Stomach (tissue), 9 donors: ENCODE results near the gene LAIR1. TPM values are rescaled to one million over a fixed set of nuclear protein-coding genes. Genes with fewer than 3 reads are reported as not detected.

ENCODE experiments used
- DNase-seq, 2 donors: peaks; one replicate each; pipeline versions ENCODE4 v3.0.0 to v3.0.0-alpha.2; 2013 to 2019
- H3K27ac ChIP-seq, 5 donors: fragments of 200-600 bp in 4 of 5; sonication (generic) in 4 of 5; one replicate each; pipeline ENCODE4 v1.5.1; 2013 to 2019; ENCODE audit warnings: mild to moderate bottlenecking in 1 of 5, moderate library complexity in 1 of 5
- H3K27me3 ChIP-seq, 3 donors: fragments of 200-600 bp; sonication (generic); one replicate each; pipeline ENCODE4 v1.5.1; 2017 to 2019; ENCODE audit warnings: mixed run types in 1 of 3
- H3K36me3 ChIP-seq, 4 donors: fragments of 200-600 bp; sonication (generic); 1 replicate in 3 of 4; 2 replicates in 1 of 4; pipeline ENCODE4 v1.5.1; 2016 to 2019
- H3K4me1 ChIP-seq, 4 donors: fragments of 200-600 bp; sonication (generic); one replicate each; pipeline ENCODE4 v1.5.1; 2016 to 2019
- H3K4me3 ChIP-seq, 4 donors: fragments of 200-600 bp; sonication (generic) in 3 of 4; one replicate each; pipeline ENCODE4 v1.5.1; 2016 to 2019; ENCODE audit warnings: mild to moderate bottlenecking in 1 of 4
- H3K9me3 ChIP-seq, 4 donors: fragments of 200-600 bp; sonication (generic); one replicate each; pipeline ENCODE4 v1.5.1; 2016 to 2019
- CTCF ChIP-seq, 7 experiments: fragments of 450-650 bp in 4 of 7; fragments of 200-600 bp in 3 of 7; sonication (generic) in 3 of 7; IDR thresholded peaks; one replicate each; pipeline ENCODE4 v1.5.1; 2016 to 2019; ENCODE audit warnings: antibody characterized with exemption in 7 of 7, control low read depth in 2 of 7, mild to moderate bottlenecking in 1 of 7
- EP300 ChIP-seq: sonication (generic); formaldehyde crosslinking; IDR thresholded peaks from one replicate; pipeline ENCODE4 v1.6.1; 2017; ENCODE audit warnings: antibody characterized with exemption
- POLR2A ChIP-seq, 4 donors: fragments of 450-650 bp; IDR thresholded peaks; one replicate each; pipeline ENCODE4 v1.6.1; 2016; ENCODE audit warnings: antibody characterized with exemption in 4 of 4, control low read depth in 2 of 4, mild to moderate bottlenecking in 1 of 4, moderate library complexity in 1 of 4
- POLR2AphosphoS5 ChIP-seq, 3 donors: sonication (generic); formaldehyde crosslinking; IDR thresholded peaks; one replicate each; pipeline ENCODE4 v1.6.1; 2016; ENCODE audit warnings: antibody characterized with exemption in 3 of 3
- WGBS, 5 donors: extraction: QIAGEN DNeasy Blood & Tissue Kit in 3 of 5; methylation state at CpG; one replicate each; pipeline versions ENCODE4 v1.1.5 to v1.1.7; 2013 to 2018; 5-methylcytosine and 5-hydroxymethylcytosine counted together
- intact Hi-C: fragments of 100-400 bp; cut with DNase I; formaldehyde crosslinking; loops from one replicate; pipeline ENCODE4 v1.15.1; 2023; ENCODE audit warnings: low total_unique reads
- polyA plus RNA-seq, 3 donors: library from polyadenylated mRNA; stranded (reverse); fragments of 200-250 nt; gene quantifications; one replicate each; pipeline ENCODE4 v1.2.3, GENCODE V29; 2013
- total RNA-seq, 5 donors: library from RNA; depleted of rRNA; stranded (reverse); fragments of >200 nt; gene quantifications; one replicate each; pipeline versions ENCODE4 v1.1.0 to v1.2.3, GENCODE V29; 2014 to 2016
- donor health status: healthy with polysubstance abuse.
- donor health status: Bipolar disorder and iron deficiency.
- donor health status: healthy.

LAIR1 gene
- total and polyA plus RNA-seq, 8 donors, result 0.87 to 9.1 (median 4.7) TPM

DNA sequence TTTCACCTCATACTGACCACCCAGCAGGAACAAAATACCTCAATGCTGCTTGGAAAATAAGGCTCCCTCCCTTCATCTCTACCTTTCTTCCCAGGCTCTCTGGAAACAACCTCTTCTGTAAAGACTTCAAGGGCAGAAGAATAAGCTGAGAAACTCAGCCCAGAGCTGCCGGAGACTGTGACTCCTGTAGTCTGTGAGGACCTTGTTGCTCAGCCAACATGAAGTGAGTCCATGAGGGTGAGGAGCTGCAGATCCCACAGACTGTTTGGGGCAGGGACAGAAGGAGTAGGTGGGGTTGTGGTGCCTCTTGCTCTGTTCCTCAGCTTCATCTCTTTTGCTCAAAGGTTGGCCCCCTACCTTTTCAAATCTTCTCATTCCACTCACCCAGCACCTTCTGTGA, 59.6 kb downstream of the LAIR1 start:
- no peak for TF ChIP-seq CTCF (IDR thresholded peaks at IDR 0.05)
- TF ChIP-seq POLR2A (IDR thresholded peaks at IDR 0.05), result no peak
- no peak for TF ChIP-seq EP300
- no peak for TF ChIP-seq POLR2AphosphoS5 (IDR thresholded peaks at IDR 0.05)
- H3K4me3 ChIP-seq, result no peak overlapping the region
- no peak for DNase-seq
- H3K9me3 ChIP-seq, result no peaks in the 10 kb centered on the region
- H3K4me1 ChIP-seq, result no peaks in the 10 kb centered on the region
- H3K27ac ChIP-seq, result no peak overlapping the region
- no peaks in the 10 kb centered on the region for H3K36me3 ChIP-seq
- peaks cover 0 to 26% (median 0%) of the 10 kb centered on the region in 3 donors for H3K27me3 ChIP-seq
- 84 to 94% (median 85%) methylated on average over 1 of the region's 1 CpG for WGBS, 5 donors
- intact Hi-C loops, result no loop called here

- DNase-seq, result no peak
- TF ChIP-seq EP300, result no peak
- no peak for TF ChIP-seq POLR2A (IDR thresholded peaks at IDR 0.05)
- TF ChIP-seq CTCF (IDR thresholded peaks at IDR 0.05), result no peak
- TF ChIP-seq POLR2AphosphoS5 (IDR thresholded peaks at IDR 0.05), result no peak
- H3K9me3 ChIP-seq, result no peaks in the 10 kb centered on the region
- no peaks in the 10 kb centered on the region for H3K4me1 ChIP-seq
- intact Hi-C loops, result no loop called here
- no peaks in the 10 kb centered on the region for H3K36me3 ChIP-seq
- 56 to 66% (median 63%) methylated on average over 4 of the region's 4 CpGs for WGBS, 5 donors
- H3K27me3 ChIP-seq, result peaks cover 0 to 39% (median 5%) of the 10 kb centered on the region in 3 donors
- H3K4me3 ChIP-seq, result no peak overlapping the region
- H3K27ac ChIP-seq, result no peak overlapping the region
These were observed 62.5 kb downstream of the LAIR1 start for GRCh38 chr19:54302257-54302656.

Other genes starting within 250 kb of the LAIR1 start
- 10 to 100 TPM in 1 of 5 donors, 1 to 10 TPM in 2, under 1 TPM in 1, not detected in 1; 0.45 to 10.9 (median 4.8) TPM for gene TFPT, start 249.3 kb downstream of the LAIR1 start, total RNA-seq
- gene TFPT, start 249.3 kb downstream of the LAIR1 start, polyA plus RNA-seq, result 10 to 100 TPM; 22.9 to 31.8 (median 23.1) TPM
- 10 to 100 TPM; 22.8 to 98.2 (median 27.8) TPM for gene PRPF31, start 249.2 kb downstream of the LAIR1 start, total RNA-seq
- gene PRPF31, start 249.2 kb downstream of the LAIR1 start, polyA plus RNA-seq, result 10 to 100 TPM; 46.3 to 53.1 (median 46.3) TPM
- 100 to 1,000 TPM in 1 of 5 donors, 10 to 100 TPM in 4; 11.2 to 100 (median 36.2) TPM for gene CNOT3, start 227.2 kb downstream of the LAIR1 start, total RNA-seq
- gene CNOT3, start 227.2 kb downstream of the LAIR1 start, polyA plus RNA-seq, result 10 to 100 TPM; 18.2 to 40.5 (median 22.3) TPM
- gene LENG1, start 205.2 kb downstream of the LAIR1 start, total RNA-seq, result 10 to 100 TPM in 2 of 5 donors, 1 to 10 TPM in 1, not detected in 2; 4.2 to 35.6 (median 21.0) TPM
- gene LENG1, start 205.2 kb downstream of the LAIR1 start, polyA plus RNA-seq, result 10 to 100 TPM in 1 of 3 donors, 1 to 10 TPM in 2; 8.2 to 12.0 (median 8.6) TPM
- gene TMC4, start 191.8 kb downstream of the LAIR1 start, total RNA-seq, result 10 to 100 TPM; 28.0 to 99.5 (median 47.1) TPM
- gene TMC4, start 191.8 kb downstream of the LAIR1 start, polyA plus RNA-seq, result 10 to 100 TPM; 33.4 to 49.8 (median 39.3) TPM
- 1,000 to 10,000 TPM in 1 of 5 donors, 100 to 1,000 TPM in 1, 10 to 100 TPM in 3; 22.0 to 1,215 (median 95.1) TPM for gene MBOAT7, start 175.4 kb downstream of the LAIR1 start, total RNA-seq
- gene MBOAT7, start 175.4 kb downstream of the LAIR1 start, polyA plus RNA-seq, result 10 to 100 TPM; 14.1 to 20.6 (median 19.1) TPM
- gene TSEN34, start 173.6 kb downstream of the LAIR1 start, total RNA-seq, result 100 to 1,000 TPM in 1 of 5 donors, 10 to 100 TPM in 4; 25.5 to 147 (median 34.5) TPM
- gene TSEN34, start 173.6 kb downstream of the LAIR1 start, polyA plus RNA-seq, result 10 to 100 TPM; 35.3 to 54.1 (median 45.1) TPM
- gene RPS9, start 164.1 kb downstream of the LAIR1 start, total RNA-seq, result 1,000 to 10,000 TPM in 4 of 5 donors, 100 to 1,000 TPM in 1; 634 to 2,012 (median 1,471) TPM
- gene RPS9, start 164.1 kb downstream of the LAIR1 start, polyA plus RNA-seq, result 1,000 to 10,000 TPM; 4,159 to 5,346 (median 4,356) TPM
- gene LILRB3, start 141.9 kb downstream of the LAIR1 start, total RNA-seq, result 10 to 100 TPM in 1 of 5 donors, 1 to 10 TPM in 2, under 1 TPM in 1, not detected in 1; 0.89 to 74.7 (median 2.4) TPM
- 1 to 10 TPM; 1.7 to 3.0 (median 2.5) TPM for gene LILRB3, start 141.9 kb downstream of the LAIR1 start, polyA plus RNA-seq
- gene LILRA6, start 122.1 kb downstream of the LAIR1 start, total RNA-seq, result 1 to 10 TPM in 2 of 5 donors, under 1 TPM in 2, not detected in 1; 0.37 to 3.8 (median 1.4) TPM
- 1 to 10 TPM in 1 of 3 donors, under 1 TPM in 2; 0.20 to 1.8 (median 0.81) TPM for gene LILRA6, start 122.1 kb downstream of the LAIR1 start, polyA plus RNA-seq
- gene LILRB5, start 107.7 kb downstream of the LAIR1 start, total RNA-seq, result 10 to 100 TPM in 1 of 5 donors, 1 to 10 TPM in 3, not detected in 1; 2.8 to 40.8 (median 5.0) TPM
- gene LILRB5, start 107.7 kb downstream of the LAIR1 start, polyA plus RNA-seq, result 1 to 10 TPM in 2 of 3 donors, under 1 TPM in 1; 0.28 to 3.4 (median 3.0) TPM
- gene LILRB2, start 83.8 kb downstream of the LAIR1 start, total RNA-seq, result 1 to 10 TPM in 3 of 5 donors, under 1 TPM in 1, not detected in 1; 0.87 to 2.2 (median 1.2) TPM
- 1 to 10 TPM; 1.1 to 2.0 (median 1.2) TPM for gene LILRB2, start 83.8 kb downstream of the LAIR1 start, polyA plus RNA-seq
- 1 to 10 TPM in 3 of 5 donors, not detected in 2; 2.6 to 8.5 (median 2.9) TPM for gene LILRA5, start 51.8 kb downstream of the LAIR1 start, total RNA-seq
- 1 to 10 TPM; 1.1 to 2.9 (median 1.2) TPM for gene LILRA5, start 51.8 kb downstream of the LAIR1 start, polyA plus RNA-seq
- not detected for gene LILRA4, start 25.8 kb downstream of the LAIR1 start, total RNA-seq
- gene LILRA4, start 25.8 kb downstream of the LAIR1 start, polyA plus RNA-seq, result not detected
- gene TTYH1, start 50.5 kb upstream of the LAIR1 start, total RNA-seq, result 10 to 100 TPM in 1 of 5 donors, 1 to 10 TPM in 2, not detected in 2; 2.3 to 12.9 (median 7.0) TPM
- 1 to 10 TPM in 1 of 3 donors, under 1 TPM in 1, not detected in 1; 0.12 to 1.4 TPM for gene TTYH1, start 50.5 kb upstream of the LAIR1 start, polyA plus RNA-seq
- 100 to 1,000 TPM in 4 of 5 donors, 10 to 100 TPM in 1; 61.3 to 464 (median 222) TPM for gene LENG8, start 84.3 kb upstream of the LAIR1 start, total RNA-seq
- gene LENG8, start 84.3 kb upstream of the LAIR1 start, polyA plus RNA-seq, result 10 to 100 TPM; 37.4 to 99.0 (median 89.0) TPM
- gene LENG9, start 98.8 kb upstream of the LAIR1 start, total RNA-seq, result 10 to 100 TPM in 2 of 5 donors, 1 to 10 TPM in 3; 1.3 to 14.5 (median 3.5) TPM
- gene LENG9, start 98.8 kb upstream of the LAIR1 start, polyA plus RNA-seq, result 1 to 10 TPM; 6.9 to 7.8 (median 7.3) TPM
- 100 to 1,000 TPM in 1 of 5 donors, 10 to 100 TPM in 2, under 1 TPM in 1, not detected in 1; 0.89 to 699 (median 32.8) TPM for gene CDC42EP5, start 108.4 kb upstream of the LAIR1 start, total RNA-seq
- 10 to 100 TPM; 24.8 to 48.6 (median 28.3) TPM for gene CDC42EP5, start 108.4 kb upstream of the LAIR1 start, polyA plus RNA-seq
- gene LAIR2, start 137.9 kb upstream of the LAIR1 start, total RNA-seq, result not detected
- under 1 TPM in 1 of 3 donors, not detected in 2; 0.30 TPM for gene LAIR2, start 137.9 kb upstream of the LAIR1 start, polyA plus RNA-seq
- gene LILRA2, start 208.9 kb upstream of the LAIR1 start, total RNA-seq, result 1 to 10 TPM in 2 of 5 donors, under 1 TPM in 1, not detected in 2; 0.37 to 7.8 (median 2.3) TPM
- 1 to 10 TPM in 1 of 3 donors, under 1 TPM in 2; 0.20 to 2.1 (median 0.61) TPM for gene LILRA2, start 208.9 kb upstream of the LAIR1 start, polyA plus RNA-seq
- gene LILRA1, start 228.7 kb upstream of the LAIR1 start, total RNA-seq, result not detected
- gene LILRA1, start 228.7 kb upstream of the LAIR1 start, polyA plus RNA-seq, result under 1 TPM; 0.25 to 0.62 (median 0.31) TPM